ENCODE measurements around the gene IQSEC1.

GRCh38 chr3:12894629-12895028 lies 178.6 kb downstream of the IQSEC1 start:
- peak in 1 of 2 experiments; percentile 24 for TF ChIP-seq E2F6 (IDR thresholded peaks at IDR 0.05; ENCODE audit: borderline replicate concordance in 1 of 2, extremely low read depth in 1 of 2, insufficient read depth in 1 of 2, insufficient read length in 1 of 2, low read depth in 1 of 2, low read length in 1 of 2, poor library complexity in 1 of 2, severe bottlenecking in 1 of 2)
- TF ChIP-seq GTF3C2 (IDR thresholded peaks at IDR 0.05; ENCODE audit: borderline replicate concordance, extremely low read depth, insufficient read length): no peak
- TF ChIP-seq HCFC1 (IDR thresholded peaks at IDR 0.05; ENCODE audit: low read depth, low read length): no peak
- no peak for TF ChIP-seq MYNN (IDR thresholded peaks at IDR 0.05)
- TF ChIP-seq MYNN (CRISPR knock-in tag; IDR thresholded peaks at IDR 0.05): no peak
- TF ChIP-seq STAT6 (CRISPR knock-in tag; IDR thresholded peaks at IDR 0.05): no peak
- TF ChIP-seq FOXP4 (CRISPR knock-in tag; IDR thresholded peaks at IDR 0.05; ENCODE audit: borderline replicate concordance): no peak
- no peak for TF ChIP-seq MAFF (IDR thresholded peaks at IDR 0.05; ENCODE audit: low read length)
- TF ChIP-seq CTCF (IDR thresholded peaks at IDR 0.05 in 2 of 3, conservative IDR thresholded peaks at IDR 0.05 in 1 of 3; ENCODE audit: insufficient read depth in 2 of 3, low read depth in 1 of 3, low read length in 3 of 3): no peak
- TF ChIP-seq ATF1 (CRISPR knock-in tag; IDR thresholded peaks at IDR 0.05): no peak
- no peak for TF ChIP-seq ATF1 (tag; IDR thresholded peaks at IDR 0.05)
- no peak for TF ChIP-seq NFATC3 (IDR thresholded peaks at IDR 0.05)
- no peak for TF ChIP-seq EP300 (IDR thresholded peaks at IDR 0.05; ENCODE audit: low read length)
- TF ChIP-seq KAT7 (CRISPR knock-in tag; IDR thresholded peaks at IDR 0.05; ENCODE audit: borderline replicate concordance): no peak
- TF ChIP-seq TCF7L2 (IDR thresholded peaks at IDR 0.05; ENCODE audit: low read depth, low read length): no peak
